CD8-positive, alpha-beta memory T cell (primary cell): ENCODE measurements around the gene RBPJL. TPM values are rescaled to one million over a fixed set of nuclear protein-coding genes. Genes with fewer than 3 reads are reported as not detected.

Experiments
- CTCF ChIA-PET: fragments of 350-600 bp; sonication (Branson Sonifier 250); formaldehyde crosslinking; loops from one replicate; lab custom pipeline; 2021; ENCODE audit warnings: antibody characterized with exemption; lab: Charles Lee
- POLR2A ChIA-PET: fragments of 350-600 bp; sonication (Branson Sonifier 250); formaldehyde crosslinking; loops from one replicate; lab custom pipeline; 2021; ENCODE audit warnings: antibody characterized with exemption; lab: Charles Lee
- DNase-seq, 5 donors: peaks; one replicate each; pipeline versions ENCODE4 v3.0.0 to v3.0.0-alpha.2; 2020 to 2022; ENCODE audit warnings: mixed read lengths in 1 of 5
- H3K27ac ChIP-seq: one replicate; pipeline ENCODE4 v1.7.0; 2013; ENCODE audit warnings: low read depth, mild to moderate bottlenecking, low read length, moderate library complexity
- H3K27me3 ChIP-seq: 2 replicates; pipeline ENCODE4 v1.7.0; 2013; ENCODE audit warnings: low read length, mild to moderate bottlenecking; ENCODE audit not compliant: insufficient read depth, poor library complexity, severe bottlenecking
- H3K36me3 ChIP-seq: 2 replicates; pipeline ENCODE4 v1.7.0; 2013; ENCODE audit warnings: mild to moderate bottlenecking, low read length, moderate library complexity; ENCODE audit not compliant: insufficient read depth
- H3K4me1 ChIP-seq: 2 replicates; pipeline ENCODE4 v1.7.0; 2013; ENCODE audit warnings: mild to moderate bottlenecking, low read length, moderate library complexity; ENCODE audit not compliant: insufficient read depth
- H3K4me3 ChIP-seq: 2 replicates; pipeline ENCODE4 v1.7.0; 2013; ENCODE audit warnings: mild to moderate bottlenecking, low read length
- H3K9me3 ChIP-seq: 2 replicates; pipeline ENCODE4 v1.7.0; 2013; ENCODE audit warnings: mild to moderate bottlenecking, low read length
- H3K27ac Mint-ChIP-seq, 8 donors: one replicate each; pipeline ENCODE4 v1.8.0; 2020 to 2021; ENCODE audit warnings: mixed read lengths in 8 of 8, mild to moderate bottlenecking in 6 of 8, inconsistent platforms in 3 of 8, moderate library complexity in 3 of 8
- H3K27me3 Mint-ChIP-seq, 2 donors: one replicate each; pipeline ENCODE4 v1.8.0; 2020 to 2021; ENCODE audit warnings: mixed read lengths in 2 of 2, mild to moderate bottlenecking in 1 of 2, moderate library complexity in 1 of 2
- H3K36me3 Mint-ChIP-seq, 3 donors: one replicate each; pipeline ENCODE4 v1.8.0; 2020 to 2021; ENCODE audit warnings: mixed read lengths in 3 of 3, inconsistent platforms in 1 of 3, mild to moderate bottlenecking in 1 of 3
- H3K4me1 Mint-ChIP-seq, 3 donors: one replicate each; pipeline ENCODE4 v1.8.0; 2020 to 2021; ENCODE audit warnings: mixed read lengths in 3 of 3, inconsistent platforms in 1 of 3, mild to moderate bottlenecking in 1 of 3
- H3K4me3 Mint-ChIP-seq, 7 donors: one replicate each; pipeline ENCODE4 v1.8.0; 2020 to 2021; ENCODE audit warnings: mixed read lengths in 7 of 7, mild to moderate bottlenecking in 6 of 7, moderate library complexity in 4 of 7, inconsistent platforms in 2 of 7
- H3K9me3 Mint-ChIP-seq, 5 donors: one replicate each; pipeline ENCODE4 v1.8.0; 2020 to 2022; ENCODE audit warnings: mixed read lengths in 5 of 5, mild to moderate bottlenecking in 3 of 5, moderate library complexity in 2 of 5, inconsistent platforms in 1 of 5
- polyA plus RNA-seq: library from polyadenylated mRNA; unstranded; fragments of 300-500 nt; fragmentation: Illumina TruSeq; gene quantifications from one replicate; pipeline ENCODE4 v1.2.3, GENCODE V29; 2021
- total RNA-seq, 2 experiments: library from RNA; stranded (reverse); gene quantifications; one replicate each; pipeline ENCODE4 v1.2.3, GENCODE V29; 2021

Gene RBPJL
- total and polyA plus RNA-seq, 3 experiments from 2014 or later: not detected

DNA sequence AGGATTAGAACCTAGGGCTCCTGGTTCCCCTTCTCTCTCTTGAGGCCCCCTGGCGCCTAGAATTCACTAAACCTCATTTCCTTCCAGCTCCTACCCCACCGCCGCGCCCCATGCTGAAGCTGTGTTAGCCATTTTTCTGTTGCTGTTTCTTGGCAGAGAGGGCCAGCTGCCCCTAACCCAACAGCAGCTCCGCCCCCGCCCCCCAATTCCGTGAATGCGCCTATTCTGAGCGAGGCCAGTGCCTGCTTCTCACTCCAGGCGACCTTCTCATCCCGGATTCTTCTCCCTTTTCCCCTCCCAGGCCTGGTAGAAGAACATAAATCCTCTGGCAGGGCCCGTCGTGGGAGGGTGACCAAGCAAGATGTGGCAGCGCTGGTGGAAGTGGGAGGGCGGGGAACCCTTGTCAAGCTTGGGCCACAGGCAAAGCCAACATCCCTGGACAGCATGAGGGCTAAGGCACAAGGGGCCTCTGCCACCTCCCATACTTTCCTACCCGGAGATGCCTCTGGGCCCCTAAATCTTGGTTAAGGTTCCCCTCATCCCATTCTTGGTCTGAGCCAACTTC, 518 bp downstream of the RBPJL start:
- no peaks in the 10 kb centered on the region for H3K27me3 ChIP-seq
- CTCF ChIA-PET: interaction anchor here (0.9 to 1.5 kb wide), 3 partner anchors 13 to 466 kb away, joined by 3 to 8 read pairs (median 6); no protein-coding TSS in a partner anchor

DNA sequence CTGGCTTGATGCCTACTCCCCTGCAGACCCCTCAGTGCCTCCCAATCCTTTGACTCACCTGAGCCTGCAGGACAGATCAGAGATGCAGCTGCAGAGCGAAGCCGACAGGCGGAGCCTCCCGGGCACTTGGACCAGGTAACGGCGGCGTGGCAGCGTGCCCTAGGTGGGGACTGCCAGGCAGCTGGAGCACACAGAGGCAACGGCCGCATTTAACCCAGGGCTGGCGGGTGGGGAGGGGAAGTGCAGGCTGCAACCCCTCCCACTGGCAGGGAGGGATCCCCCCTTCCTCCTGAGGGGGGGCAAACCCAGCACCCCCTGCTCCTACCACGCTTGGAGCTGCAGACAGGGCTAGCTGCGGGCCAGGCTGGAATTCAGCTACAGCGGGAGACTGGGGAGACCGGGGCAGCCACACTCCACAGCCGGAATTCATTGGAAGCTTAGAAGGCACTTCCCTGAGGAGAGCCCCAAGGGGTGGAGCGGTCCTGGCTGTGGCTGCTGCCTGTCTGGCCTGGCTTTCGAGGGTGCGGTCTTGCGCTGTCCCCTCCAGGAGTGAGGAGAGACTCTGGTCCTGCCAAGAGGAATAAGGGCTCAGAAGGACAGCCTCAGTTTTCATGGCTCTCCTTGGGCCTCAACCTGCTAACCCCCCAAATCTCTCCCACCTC, 1.6 kb downstream of the RBPJL start, which contains the start of gene MATN4:
Gene MATN4, minus strand, starts transcription at position 183 of the 662 bp plus-strand sequence. CDS start 2,717 bp downstream, outside the sequence.
- H3K27me3 Mint-ChIP-seq: peaks cover 37 to 72% of the 10 kb centered on the region in 2 donors
- Histone ChIP-seq H3K4me3 (no peak within 1 kb of the TSS), H3K27me3 (no peaks in the 10 kb centered on the region), H3K4me1 (no peaks in the 10 kb centered on the region), H3K36me3 (no peaks in the 10 kb centered on the region), H3K9me3 (no peaks in the 10 kb centered on the region), H3K27ac (no peak within 1 kb of the TSS)
- H3K36me3 Mint-ChIP-seq: no peaks in the 10 kb centered on the region
- no peak for DNase-seq
- ChIA-PET POLR2A (no interaction called here), CTCF (interaction anchor here (0.9 to 1.5 kb wide), 3 partner anchors 13 to 463 kb away, joined by 4 to 8 read pairs (median 6); no protein-coding TSS in a partner anchor)
- no peak within 1 kb of the TSS for H3K4me3 Mint-ChIP-seq
- no peak within 1 kb of the TSS for H3K27ac Mint-ChIP-seq
- H3K4me1 Mint-ChIP-seq: peaks cover 5 to 16% (median 8%) of the 10 kb centered on the region in 3 donors
- H3K9me3 Mint-ChIP-seq: no peaks in the 10 kb centered on the region

More for the DNA sequence above, 518 bp downstream of the RBPJL start:
- Mint-ChIP-seq H3K27ac (no peak overlapping the region), H3K4me1 (peaks cover 5 to 16% (median 8%) of the 10 kb centered on the region in 3 donors), H3K27me3 (peaks cover 34 to 74% of the 10 kb centered on the region in 2 donors), H3K9me3 (no peaks in the 10 kb centered on the region), H3K4me3 (no peak overlapping the region), H3K36me3 (no peaks in the 10 kb centered on the region)
- Histone ChIP-seq H3K4me3 (no peak overlapping the region), H3K27ac (no peak overlapping the region), H3K36me3 (no peaks in the 10 kb centered on the region), H3K9me3 (no peaks in the 10 kb centered on the region), H3K4me1 (no peaks in the 10 kb centered on the region)
- POLR2A ChIA-PET: no interaction called here
- no peak for DNase-seq

DNA sequence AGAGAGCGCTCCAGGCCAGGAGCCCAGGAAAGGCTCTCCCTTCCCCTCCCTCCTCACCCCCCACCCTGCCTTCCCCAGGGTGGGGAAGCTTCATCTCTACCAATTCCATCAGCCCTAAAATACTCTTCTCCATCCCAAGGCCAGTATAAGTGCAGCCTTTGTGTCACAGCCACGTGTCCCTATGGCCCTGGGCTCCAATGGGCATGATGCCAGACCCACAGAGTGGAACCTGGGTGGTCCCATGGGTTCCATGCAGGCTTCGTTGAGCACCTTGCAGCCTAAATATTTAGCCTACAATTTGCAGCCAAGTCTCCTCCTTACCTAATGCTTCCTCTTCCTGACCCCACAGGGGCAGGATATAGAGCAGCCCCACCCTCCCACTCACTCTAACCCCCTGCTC, 2.4 kb downstream of the RBPJL start:
- no peak overlapping the region for H3K4me3 Mint-ChIP-seq
- no peak overlapping the region for H3K27ac ChIP-seq
- H3K4me1 ChIP-seq: no peaks in the 10 kb centered on the region
- H3K4me3 ChIP-seq: no peak overlapping the region
- H3K9me3 ChIP-seq: no peaks in the 10 kb centered on the region
- H3K27me3 ChIP-seq: no peaks in the 10 kb centered on the region
- no peaks in the 10 kb centered on the region for H3K36me3 Mint-ChIP-seq
- ChIA-PET POLR2A (no interaction called here), CTCF (no interaction called here)
- no peak for DNase-seq
- peaks cover 32 to 72% of the 10 kb centered on the region in 2 donors for H3K27me3 Mint-ChIP-seq
- no peak overlapping the region for H3K27ac Mint-ChIP-seq
- H3K4me1 Mint-ChIP-seq: peaks cover 2 to 11% (median 8%) of the 10 kb centered on the region in 3 donors
- H3K36me3 ChIP-seq: no peaks in the 10 kb centered on the region
- no peaks in the 10 kb centered on the region for H3K9me3 Mint-ChIP-seq

DNA sequence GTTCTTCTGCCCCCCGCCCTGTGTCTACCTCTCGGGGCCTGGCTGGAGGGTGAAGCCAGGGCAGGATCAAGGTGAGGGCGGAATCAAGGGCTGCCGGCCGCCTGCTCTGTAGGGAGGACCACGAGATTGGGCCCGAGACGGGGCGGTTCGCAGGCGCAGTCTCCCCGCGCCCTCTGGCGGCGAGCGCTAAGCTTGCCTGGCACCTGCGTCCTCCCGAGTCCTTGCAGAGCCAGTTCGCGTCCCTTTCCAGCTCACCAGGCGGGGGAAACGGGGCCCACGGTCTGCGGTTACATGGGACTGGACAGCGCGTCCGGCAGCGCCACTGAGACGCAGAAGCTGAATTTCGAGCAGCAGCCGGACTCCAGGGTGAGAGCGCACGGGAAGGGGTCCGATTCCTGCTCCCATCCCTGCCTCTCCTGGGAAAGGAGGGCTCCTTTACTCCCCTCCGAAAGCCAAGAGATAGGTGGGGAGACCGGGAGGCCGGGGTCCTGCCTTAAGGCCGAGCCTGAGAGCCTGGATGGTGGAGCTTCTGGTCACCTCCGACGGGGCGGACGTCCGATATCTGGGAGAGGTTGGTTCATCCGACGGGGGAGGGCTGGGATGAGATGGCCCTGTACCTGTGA, 5.1 kb downstream of the RBPJL start:
- peak overlapping the region in 1 of 7 donors; percentile 72 for H3K4me3 Mint-ChIP-seq
- POLR2A ChIA-PET: no interaction called here

DNA sequence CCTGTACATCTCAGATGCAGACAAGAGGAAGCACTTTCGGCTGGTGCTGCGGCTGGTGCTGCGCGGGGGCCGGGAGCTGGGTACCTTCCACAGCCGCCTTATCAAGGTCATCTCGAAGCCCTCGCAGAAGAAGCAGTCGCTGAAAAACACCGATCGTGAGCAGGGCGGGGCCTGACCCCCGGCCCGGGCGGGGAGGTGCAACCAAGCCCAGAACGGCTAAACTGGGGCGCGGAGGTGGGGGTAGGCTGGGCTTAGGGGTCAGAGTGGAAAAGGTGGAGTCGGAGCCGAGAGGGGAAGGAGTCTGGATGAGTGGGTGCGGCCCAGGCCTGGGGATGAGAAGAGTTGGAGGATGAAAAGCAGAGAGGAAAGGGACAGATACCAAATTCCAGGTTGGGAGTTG, 5.6 kb downstream of the RBPJL start:
- CTCF ChIA-PET: interaction anchor here (0.6 to 2.9 kb wide), 8 partner anchors 9 to 468 kb away, joined by 3 to 13 read pairs (median 8); no protein-coding TSS in a partner anchor
- no peaks in the 10 kb centered on the region for H3K36me3 Mint-ChIP-seq

More for the DNA sequence above, 5.1 kb downstream of the RBPJL start:
- Histone ChIP-seq H3K27me3 (peaks cover 2% of the 10 kb centered on the region), H3K9me3 (no peaks in the 10 kb centered on the region), H3K4me1 (no peaks in the 10 kb centered on the region), H3K36me3 (no peaks in the 10 kb centered on the region), H3K27ac (no peak overlapping the region), H3K4me3 (no peak overlapping the region)
- CTCF ChIA-PET: interaction anchor here (0.6 to 2.9 kb wide), 8 partner anchors 9 to 468 kb away, joined by 3 to 13 read pairs (median 8); no protein-coding TSS in a partner anchor
- no peak overlapping the region for H3K27ac Mint-ChIP-seq
- peak; percentile 18 to 62 (median 25) for DNase-seq
- H3K9me3 Mint-ChIP-seq: peaks cover 0 to 1% (median 0%) of the 10 kb centered on the region in 5 donors
- H3K36me3 Mint-ChIP-seq: no peaks in the 10 kb centered on the region
- H3K4me1 Mint-ChIP-seq: peaks cover 0 to 12% (median 11%) of the 10 kb centered on the region in 3 donors
- peaks cover 38 to 72% of the 10 kb centered on the region in 2 donors for H3K27me3 Mint-ChIP-seq

DNA sequence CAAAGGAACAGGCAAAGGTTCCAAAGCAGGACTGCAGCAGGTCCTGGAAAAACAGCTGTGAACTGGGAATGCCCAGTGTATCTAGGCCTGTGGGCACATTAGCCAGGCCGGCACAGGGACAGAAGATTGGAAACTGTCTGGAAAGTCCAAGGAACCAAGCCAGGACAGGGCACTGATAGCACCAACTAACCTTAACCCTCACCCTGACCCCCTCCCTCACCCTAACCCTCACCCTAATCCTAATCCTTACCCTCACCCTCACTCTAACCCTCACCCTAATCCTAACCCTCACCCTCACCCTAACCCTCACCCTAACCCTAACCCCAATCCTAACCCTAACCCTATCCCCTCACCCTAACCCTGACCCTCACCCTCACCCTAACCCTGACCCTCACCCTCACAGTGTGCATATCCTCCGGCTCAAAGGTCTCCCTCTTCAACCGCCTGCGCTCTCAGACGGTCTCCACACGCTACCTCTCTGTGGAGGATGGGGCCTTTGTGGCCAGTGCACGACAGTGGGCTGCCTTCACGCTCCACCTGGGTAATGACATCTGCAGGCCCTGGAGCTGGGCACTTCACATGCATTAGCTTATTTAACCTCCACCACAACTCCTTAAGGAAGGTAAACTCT, 6.5 kb downstream of the RBPJL start:
- Mint-ChIP-seq H3K9me3 (peaks cover 0 to 1% (median 0%) of the 10 kb centered on the region in 5 donors), H3K4me3 (no peak overlapping the region), H3K27ac (no peak overlapping the region), H3K27me3 (peaks cover 37 to 66% of the 10 kb centered on the region in 2 donors), H3K36me3 (no peaks in the 10 kb centered on the region), H3K4me1 (peaks cover 0 to 12% (median 11%) of the 10 kb centered on the region in 3 donors)
- ChIA-PET CTCF (interaction anchor here (0.7 to 2.9 kb wide), 7 partner anchors 8 to 458 kb away, joined by 3 to 13 read pairs (median 8); no protein-coding TSS in a partner anchor), POLR2A (no interaction called here)
- no peaks in the 10 kb centered on the region for H3K4me1 ChIP-seq
- peaks cover 2% of the 10 kb centered on the region for H3K27me3 ChIP-seq
- H3K4me3 ChIP-seq: no peak overlapping the region
- no peaks in the 10 kb centered on the region for H3K36me3 ChIP-seq
- H3K9me3 ChIP-seq: no peaks in the 10 kb centered on the region
- DNase-seq: no peak
- no peak overlapping the region for H3K27ac ChIP-seq

More for the DNA sequence above, 5.6 kb downstream of the RBPJL start:
- H3K27me3 Mint-ChIP-seq: peaks cover 37 to 72% of the 10 kb centered on the region in 2 donors
- peaks cover 0 to 1% (median 0%) of the 10 kb centered on the region in 5 donors for H3K9me3 Mint-ChIP-seq
- no peak overlapping the region for H3K27ac ChIP-seq
- POLR2A ChIA-PET: no interaction called here
- no peak for DNase-seq
- H3K9me3 ChIP-seq: no peaks in the 10 kb centered on the region
- H3K4me1 ChIP-seq: no peaks in the 10 kb centered on the region
- no peak overlapping the region for H3K4me3 Mint-ChIP-seq
- peaks cover 2% of the 10 kb centered on the region for H3K27me3 ChIP-seq
- H3K4me1 Mint-ChIP-seq: peaks cover 0 to 12% (median 11%) of the 10 kb centered on the region in 3 donors
- no peak overlapping the region for H3K27ac Mint-ChIP-seq
- H3K36me3 ChIP-seq: no peaks in the 10 kb centered on the region
- H3K4me3 ChIP-seq: no peak overlapping the region

DNA sequence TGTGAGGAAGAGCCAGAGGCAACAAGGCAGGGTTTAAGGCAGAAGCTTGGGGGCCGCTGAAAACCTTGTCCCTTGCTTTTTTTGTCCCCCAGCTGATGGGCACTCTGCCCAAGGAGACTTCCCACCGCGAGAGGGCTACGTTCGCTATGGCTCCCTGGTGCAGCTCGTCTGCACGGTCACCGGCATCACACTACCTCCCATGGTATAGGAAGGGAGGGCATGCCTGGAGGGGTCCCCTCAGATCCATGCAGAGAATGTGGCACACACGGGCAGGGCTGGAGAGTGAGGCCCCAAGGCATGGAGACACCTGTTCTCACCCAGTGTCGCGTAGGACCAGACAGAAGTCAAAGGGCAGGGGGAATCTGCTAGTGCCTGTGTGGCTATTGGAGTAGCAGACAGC, 7.3 kb downstream of the RBPJL start:
- Mint-ChIP-seq H3K4me1 (peaks cover 1 to 14% (median 14%) of the 10 kb centered on the region in 3 donors), H3K27me3 (peaks cover 31 to 62% of the 10 kb centered on the region in 2 donors), H3K4me3 (no peak overlapping the region), H3K9me3 (peaks cover 0 to 1% (median 0%) of the 10 kb centered on the region in 5 donors), H3K27ac (no peak overlapping the region), H3K36me3 (no peaks in the 10 kb centered on the region)
- ChIA-PET CTCF (interaction anchor here (1.1 to 9.9 kb wide), 4 partner anchors 21 to 456 kb away, joined by 3 to 81 read pairs (median 9); no protein-coding TSS in a partner anchor), POLR2A (no interaction called here)
- Histone ChIP-seq H3K36me3 (no peaks in the 10 kb centered on the region), H3K4me3 (no peak overlapping the region), H3K27me3 (peaks cover 2% of the 10 kb centered on the region), H3K27ac (no peak overlapping the region), H3K9me3 (no peaks in the 10 kb centered on the region), H3K4me1 (peaks cover 1% of the 10 kb centered on the region)
- DNase-seq: no peak
